Uterus (tissue), 4 donors: ENCODE results near the gene SPECC1. TPM values are rescaled to one million over a fixed set of nuclear protein-coding genes. Genes with fewer than 3 reads are reported as not detected.
"Not testable (repeated sequence)": the region's sequence is repeated elsewhere in the genome, so short reads cannot be mapped to it uniquely, and the experiment has no call there.

Experiments used
- DNase-seq, 2 donors: peaks; one replicate each; pipeline ENCODE4 v3.0.0-alpha.2; 2019 to 2020
- H3K27ac ChIP-seq, 2 donors: fragments of 200-600 bp; sonication (generic); 1 replicate in 1 of 2; 2 replicates in 1 of 2; pipeline ENCODE4 v1.5.1; 2016 to 2018
- H3K27me3 ChIP-seq, 2 donors: fragments of 200-600 bp; sonication (generic); one replicate each; pipeline ENCODE4 v1.5.1; 2018 to 2019; ENCODE audit warnings: control low read depth in 1 of 2
- H3K36me3 ChIP-seq, 2 donors: fragments of 200-600 bp; sonication (generic); one replicate each; pipeline ENCODE4 v1.5.1; 2019; ENCODE audit warnings: control low read depth in 1 of 2
- H3K4me1 ChIP-seq, 2 donors: fragments of 200-600 bp; sonication (generic); one replicate each; pipeline ENCODE4 v1.5.1; 2018 to 2019; ENCODE audit warnings: control low read depth in 1 of 2
- H3K4me3 ChIP-seq, 2 donors: fragments of 200-600 bp; sonication (generic); 1 replicate in 1 of 2; 2 replicates in 1 of 2; pipeline ENCODE4 v1.5.1; 2018 to 2019; ENCODE audit warnings: mild to moderate bottlenecking in 1 of 2
- H3K9me3 ChIP-seq, 2 donors: fragments of 200-600 bp; sonication (generic); one replicate each; pipeline ENCODE4 v1.5.1; 2019; ENCODE audit warnings: control low read depth in 1 of 2
- POLR2A ChIP-seq, 2 donors: fragments of 450-650 bp; IDR thresholded peaks; one replicate each; pipeline ENCODE4 v1.6.1; 2016; ENCODE audit warnings: antibody characterized with exemption in 2 of 2, mild to moderate bottlenecking in 1 of 2, moderate library complexity in 1 of 2
- intact Hi-C: fragments of 100-400 bp; cut with DNase I; formaldehyde crosslinking; loops from one replicate; pipeline ENCODE4 v1.15.1; 2023; ENCODE audit warnings: low total_unique reads
- total RNA-seq, 4 donors: library from RNA; depleted of rRNA in 3 of 4; stranded (reverse); fragments of >200 nt in 3 of 4; gene quantifications; one replicate each; pipeline versions ENCODE4 v1.1.0 to v1.2.4, GENCODE V29; 2014 to 2023
- TF ChIP-seq, protein P1 (sequence below), 4 experiments: fragments of 200-600 bp in 2 of 4; fragments of 450-650 bp in 2 of 4; sonication (generic) in 2 of 4; IDR thresholded peaks; one replicate each; pipeline ENCODE4 v1.5.1; 2016 to 2019; ENCODE audit warnings: antibody characterized with exemption in 4 of 4, mild to moderate bottlenecking in 2 of 4, moderate library complexity in 1 of 4
- donor health status: DM: yes; HTN: yes; CAD: no.

The SPECC1 gene
- total RNA-seq, 4 donors from 2014 or later = 22.6 to 63.0 (median 44.0) TPM

DNA sequence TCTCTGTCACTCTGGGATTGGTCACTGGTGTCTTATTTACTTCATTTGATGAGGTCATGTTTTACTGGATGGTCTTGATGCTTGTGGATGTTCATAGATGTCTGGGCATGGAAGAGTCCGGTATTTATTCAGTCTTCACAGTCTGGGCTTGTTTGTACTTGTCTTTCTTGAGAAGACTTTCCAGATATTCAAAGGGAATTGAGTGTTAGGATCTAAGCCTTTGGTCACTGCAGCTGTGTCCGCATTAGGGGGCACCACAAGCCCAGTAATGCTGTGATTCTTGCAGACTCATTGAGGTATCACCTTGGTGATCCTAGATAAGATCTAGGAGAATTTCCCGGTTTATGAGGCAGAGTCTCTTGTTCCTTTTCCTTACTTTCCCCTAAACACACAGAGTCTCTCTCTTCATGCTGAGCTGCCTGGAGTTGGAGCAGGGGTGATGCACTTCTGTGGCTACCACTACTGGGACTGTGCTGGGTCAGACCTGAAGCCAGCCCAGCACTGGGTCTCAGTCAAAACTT, 214.7 kb downstream of the SPECC1 start:
- Histone ChIP-seq H3K27ac (no peak overlapping the region), H3K9me3 (no peaks in the 10 kb centered on the region), H3K4me3 (no peak overlapping the region), H3K27me3 (no peaks in the 10 kb centered on the region), H3K36me3 (no peaks in the 10 kb centered on the region), H3K4me1 (no peaks in the 10 kb centered on the region)
- no peak for DNase-seq
- intact Hi-C loops = loop anchor here (10.0 kb wide), 1 partner anchor 99 kb away; no protein-coding TSS in a partner anchor
- no peak for TF ChIP-seq POLR2A (IDR thresholded peaks at IDR 0.05)
- TF ChIP-seq, protein P1, sequence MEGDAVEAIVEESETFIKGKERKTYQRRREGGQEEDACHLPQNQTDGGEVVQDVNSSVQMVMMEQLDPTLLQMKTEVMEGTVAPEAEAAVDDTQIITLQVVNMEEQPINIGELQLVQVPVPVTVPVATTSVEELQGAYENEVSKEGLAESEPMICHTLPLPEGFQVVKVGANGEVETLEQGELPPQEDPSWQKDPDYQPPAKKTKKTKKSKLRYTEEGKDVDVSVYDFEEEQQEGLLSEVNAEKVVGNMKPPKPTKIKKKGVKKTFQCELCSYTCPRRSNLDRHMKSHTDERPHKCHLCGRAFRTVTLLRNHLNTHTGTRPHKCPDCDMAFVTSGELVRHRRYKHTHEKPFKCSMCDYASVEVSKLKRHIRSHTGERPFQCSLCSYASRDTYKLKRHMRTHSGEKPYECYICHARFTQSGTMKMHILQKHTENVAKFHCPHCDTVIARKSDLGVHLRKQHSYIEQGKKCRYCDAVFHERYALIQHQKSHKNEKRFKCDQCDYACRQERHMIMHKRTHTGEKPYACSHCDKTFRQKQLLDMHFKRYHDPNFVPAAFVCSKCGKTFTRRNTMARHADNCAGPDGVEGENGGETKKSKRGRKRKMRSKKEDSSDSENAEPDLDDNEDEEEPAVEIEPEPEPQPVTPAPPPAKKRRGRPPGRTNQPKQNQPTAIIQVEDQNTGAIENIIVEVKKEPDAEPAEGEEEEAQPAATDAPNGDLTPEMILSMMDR (IDR thresholded peaks at IDR 0.05) = no peak

DNA sequence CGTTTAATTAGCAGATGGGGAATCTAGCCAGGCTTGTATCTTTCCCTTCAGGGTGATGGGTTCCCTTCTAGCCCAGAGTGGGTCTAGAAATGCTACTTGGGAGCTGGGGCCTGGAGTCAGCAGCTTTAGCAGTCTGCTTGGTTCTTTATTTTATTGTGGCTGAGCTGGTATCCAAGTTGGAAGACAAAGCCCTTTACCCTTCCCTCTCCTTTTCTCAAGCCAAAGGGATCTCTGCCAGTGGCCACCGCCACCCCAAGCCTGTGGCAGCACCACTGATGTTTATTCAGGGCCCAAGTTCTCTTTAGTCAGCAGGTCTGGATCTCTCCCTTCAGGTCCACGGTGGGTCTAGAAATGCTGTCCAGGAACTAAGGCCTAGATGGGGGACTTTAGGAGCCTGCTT, 215.2 kb downstream of the SPECC1 start:
- H3K36me3 ChIP-seq = no peaks in the 10 kb centered on the region
- no peak for DNase-seq
- no peaks in the 10 kb centered on the region for H3K27me3 ChIP-seq
- intact Hi-C loops = loop anchor here (10.0 kb wide), 1 partner anchor 100 kb away; no protein-coding TSS in a partner anchor
- no peaks in the 10 kb centered on the region for H3K4me1 ChIP-seq
- no peaks in the 10 kb centered on the region for H3K9me3 ChIP-seq
- no peak overlapping the region for H3K4me3 ChIP-seq
- H3K27ac ChIP-seq = no peak overlapping the region
- TF ChIP-seq, protein P1 (IDR thresholded peaks at IDR 0.05) = no peak
- TF ChIP-seq POLR2A (IDR thresholded peaks at IDR 0.05) = no peak

DNA sequence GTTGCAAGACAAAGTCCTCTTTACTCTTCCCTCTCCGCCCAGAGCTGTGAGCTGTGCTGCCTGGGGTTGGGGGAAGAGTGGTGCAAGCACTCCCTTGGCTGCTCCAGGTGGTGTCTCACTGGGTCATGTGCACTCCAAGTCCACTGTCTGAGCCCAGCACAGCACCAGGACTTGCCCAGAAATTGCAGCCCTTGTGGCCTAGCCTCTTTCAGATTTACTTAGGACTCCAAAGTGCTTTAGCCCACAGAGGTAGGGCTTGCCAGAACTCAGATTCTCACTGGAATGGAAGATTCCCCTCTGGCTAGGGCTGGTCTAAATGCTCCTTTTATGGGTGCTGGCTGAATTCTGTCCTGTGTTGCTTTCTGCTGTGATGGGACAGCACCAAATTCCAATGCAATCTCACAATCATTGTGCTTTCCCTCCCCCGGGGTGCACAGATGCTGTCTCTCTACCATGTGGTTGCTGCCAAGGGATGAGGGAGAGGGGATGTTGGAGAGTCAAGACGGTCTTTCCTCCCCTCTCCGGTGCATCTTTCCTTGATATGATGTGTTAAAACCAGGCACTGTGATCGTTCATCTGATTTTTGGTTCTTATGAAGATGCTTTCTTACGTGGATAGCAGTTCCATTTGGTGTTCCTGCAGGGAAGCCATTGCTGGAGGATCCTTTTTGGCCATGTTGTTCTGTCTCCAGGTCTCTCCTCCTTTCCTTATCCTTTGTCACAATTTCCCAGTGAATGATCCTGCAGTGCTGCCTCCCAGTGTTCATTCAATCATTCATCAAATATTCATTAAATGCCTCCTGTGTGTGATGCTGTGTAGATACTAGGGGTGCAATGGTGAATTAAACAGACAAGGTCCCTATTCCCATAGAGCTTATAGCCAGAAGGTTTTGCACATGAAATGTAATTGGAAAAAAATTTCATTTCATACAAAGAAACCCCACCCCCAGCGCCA, 216.3 kb downstream of the SPECC1 start:
- no peak overlapping the region for H3K4me3 ChIP-seq
- no peaks in the 10 kb centered on the region for H3K27me3 ChIP-seq
- H3K27ac ChIP-seq = no peak overlapping the region
- no peaks in the 10 kb centered on the region for H3K9me3 ChIP-seq
- intact Hi-C loops = loop anchor here (10.0 kb wide), 1 partner anchor 101 kb away; no protein-coding TSS in a partner anchor
- H3K36me3 ChIP-seq = no peaks in the 10 kb centered on the region
- DNase-seq = no peak
- H3K4me1 ChIP-seq = no peaks in the 10 kb centered on the region
- TF ChIP-seq, protein P1 (IDR thresholded peaks at IDR 0.05) = no peak
- no peak for TF ChIP-seq POLR2A (IDR thresholded peaks at IDR 0.05)

DNA sequence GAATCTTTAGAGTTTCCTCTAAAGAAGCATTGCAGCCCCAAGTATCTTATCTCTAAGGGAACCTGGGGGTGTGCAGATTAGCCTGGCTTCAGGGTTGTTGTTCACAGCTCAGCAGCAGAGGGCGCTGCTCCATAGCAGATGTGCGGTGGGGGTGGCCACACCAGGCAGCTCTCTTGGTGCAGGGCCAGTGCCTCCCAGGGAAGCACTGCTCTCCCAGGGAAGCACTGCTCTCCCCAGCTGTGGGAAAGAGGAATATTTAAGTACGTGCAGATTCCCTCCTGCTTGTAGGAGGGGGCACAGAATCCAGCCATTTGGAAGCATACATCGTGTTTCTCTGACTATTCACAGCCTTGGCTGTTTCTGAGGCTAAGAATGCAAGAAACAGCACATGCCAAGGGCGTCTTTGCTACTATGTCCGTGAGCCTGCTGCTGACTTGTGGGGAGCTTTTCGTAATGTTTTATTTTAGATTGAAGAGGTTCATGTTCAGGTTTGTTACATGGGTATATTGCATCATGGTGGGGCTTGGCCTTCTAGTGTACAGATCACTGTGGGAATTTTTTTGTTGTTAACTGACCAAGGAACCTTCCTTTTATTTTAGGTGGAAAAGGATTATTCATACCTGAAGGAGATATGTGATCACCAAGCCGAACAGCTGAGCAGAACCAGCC, 217.8 kb downstream of the SPECC1 start:
- peak overlapping the region; percentile 9 to 67 for H3K27ac ChIP-seq

DNA sequence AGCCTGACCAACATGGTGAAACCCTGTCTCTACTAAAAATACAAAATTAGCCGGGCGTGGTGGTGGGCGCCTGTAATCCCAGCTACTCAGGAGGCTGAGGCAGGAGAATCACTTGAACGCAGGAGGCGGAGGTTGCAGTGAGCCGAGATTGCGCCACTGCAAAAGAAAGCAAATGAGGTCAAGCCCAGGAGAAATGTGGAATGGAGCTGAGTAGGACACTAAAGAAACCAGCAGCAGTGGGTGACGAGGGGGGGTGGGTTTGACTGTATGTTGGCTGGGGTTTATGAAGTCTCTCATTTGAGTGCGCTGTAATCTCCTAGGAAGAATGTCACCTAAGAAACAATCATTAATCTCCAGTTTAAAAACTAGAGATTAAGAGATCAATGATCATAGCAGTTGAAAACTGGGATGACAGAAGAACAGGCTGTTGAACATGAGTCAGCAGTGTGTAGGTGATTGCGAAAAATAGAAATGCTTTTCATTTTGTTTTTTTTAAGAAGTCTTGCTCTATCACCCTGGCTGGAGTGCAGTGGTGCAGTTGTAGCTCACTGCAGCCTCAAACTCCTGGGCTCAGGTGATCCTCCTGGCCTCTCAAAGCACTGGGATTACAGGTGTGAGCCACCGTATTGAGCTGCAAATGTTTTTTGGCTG, 218.7 kb downstream of the SPECC1 start:
- intact Hi-C loops = loop anchor here (10.0 kb wide), 1 partner anchor 103 kb away; no protein-coding TSS in a partner anchor
- H3K27ac ChIP-seq, H3K4me3 ChIP-seq, H3K27me3 ChIP-seq, H3K9me3 ChIP-seq, H3K4me1 ChIP-seq, DNase-seq, H3K36me3 ChIP-seq: not testable (repeated sequence)

More for the DNA sequence above, 217.8 kb downstream of the SPECC1 start:
- Histone ChIP-seq H3K27me3 (no peaks in the 10 kb centered on the region), H3K36me3 (no peaks in the 10 kb centered on the region), H3K9me3 (no peaks in the 10 kb centered on the region), H3K4me3 (no peak overlapping the region), H3K4me1 (no peaks in the 10 kb centered on the region)
- peak; percentile 83 to 85 for DNase-seq
- intact Hi-C loops = loop anchor here (10.0 kb wide), 1 partner anchor 102 kb away; no protein-coding TSS in a partner anchor
- TF ChIP-seq POLR2A (IDR thresholded peaks at IDR 0.05) = no peak
- TF ChIP-seq, protein P1 (IDR thresholded peaks at IDR 0.05) = peak; percentile 68 to 88 (median 79)
